BLaER1 (cell line): ENCODE results near the gene CXXC1.
"Not testable (repeated sequence)": the region's sequence is repeated elsewhere in the genome, so short reads cannot be mapped to it uniquely, and the experiment has no call there.

ENCODE experiments used
- H3K27ac ChIP-seq: shearing (Covaris generic); formaldehyde crosslinking; 2 replicates; pipeline ENCODE4 v1.8.1; 2022
- H3K27me3 ChIP-seq: shearing (Covaris generic); formaldehyde crosslinking; 2 replicates; pipeline ENCODE4 v1.8.1; 2022
- H3K36me3 ChIP-seq: shearing (Covaris generic); formaldehyde crosslinking; 2 replicates; pipeline ENCODE4 v1.8.1; 2022
- H3K4me1 ChIP-seq: shearing (Covaris generic); formaldehyde crosslinking; 2 replicates; pipeline ENCODE4 v1.8.1; 2022
- H3K4me2 ChIP-seq: shearing (Covaris generic); formaldehyde crosslinking; 2 replicates; pipeline ENCODE4 v1.8.1; 2022
- H3K4me3 ChIP-seq: shearing (Covaris generic); formaldehyde crosslinking; 2 replicates; pipeline ENCODE4 v1.8.1; 2022
- H3K9ac ChIP-seq: shearing (Covaris generic); formaldehyde crosslinking; 2 replicates; pipeline ENCODE4 v1.8.1; 2022
- H3K9me3 ChIP-seq: shearing (Covaris generic); formaldehyde crosslinking; 2 replicates; pipeline ENCODE4 v1.8.1; 2022
- H4K20me1 ChIP-seq: shearing (Covaris generic); formaldehyde crosslinking; 2 replicates; pipeline ENCODE4 v1.8.1; 2022
- Cebpa-rat ChIP-seq: shearing (Covaris generic); IDR thresholded peaks from 2 replicates; pipeline ENCODE4 v1.8.1; 2022

The CXXC1 gene

GRCh38 chr18:50250935-50251334, 36.6 kb downstream of the CXXC1 start:
- H4K20me1 ChIP-seq, result no peaks in the 10 kb centered on the region
- no peak overlapping the region for H3K27ac ChIP-seq
- H3K4me1 ChIP-seq, result no peaks in the 10 kb centered on the region
- H3K9ac ChIP-seq, result no peak overlapping the region
- H3K4me2 ChIP-seq, result no peak overlapping the region
- H3K36me3 ChIP-seq, result no peaks in the 10 kb centered on the region
- H3K4me3 ChIP-seq, result no peak overlapping the region
- no peaks in the 10 kb centered on the region for H3K9me3 ChIP-seq
- TF ChIP-seq Cebpa-rat, result no peak
- H3K27me3 ChIP-seq, result no peaks in the 10 kb centered on the region

GRCh38 chr18:50249576-50249975, 37.9 kb downstream of the CXXC1 start:
- no peak overlapping the region for H3K4me2 ChIP-seq
- no peak overlapping the region for H3K27ac ChIP-seq
- no peaks in the 10 kb centered on the region for H3K36me3 ChIP-seq
- H3K9ac ChIP-seq, result no peak overlapping the region
- H3K9me3 ChIP-seq, result peaks cover 3% of the 10 kb centered on the region
- no peaks in the 10 kb centered on the region for H4K20me1 ChIP-seq
- H3K27me3 ChIP-seq, result no peaks in the 10 kb centered on the region
- H3K4me1 ChIP-seq, result no peaks in the 10 kb centered on the region
- H3K4me3 ChIP-seq, result no peak overlapping the region
- no peak for TF ChIP-seq Cebpa-rat

DNA sequence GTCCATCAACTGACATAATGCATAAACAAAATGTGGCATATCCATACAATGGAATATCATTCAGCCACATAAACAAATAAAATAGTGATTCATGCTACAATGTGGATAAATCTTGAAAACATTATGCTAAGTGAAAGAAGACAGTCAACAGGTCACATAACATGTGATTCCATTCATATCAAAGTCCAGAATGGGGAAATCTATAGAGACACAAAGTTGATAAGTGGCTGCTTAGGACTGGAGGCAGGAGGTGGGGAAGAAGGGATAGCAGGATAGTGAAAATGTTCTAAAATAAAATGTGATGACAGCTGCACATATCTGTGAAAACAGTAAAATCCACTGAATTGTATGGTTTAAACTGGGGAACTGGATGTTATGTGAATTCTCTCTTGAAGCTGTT, 39.9 kb downstream of the CXXC1 start:
- Histone ChIP-seq H3K27ac (no peak overlapping the region), H3K4me3 (no peak overlapping the region), H3K9ac (no peak overlapping the region), H3K9me3 (peaks cover 11% of the 10 kb centered on the region), H3K27me3 (no peaks in the 10 kb centered on the region), H4K20me1 (no peaks in the 10 kb centered on the region), H3K4me1 (no peaks in the 10 kb centered on the region), H3K4me2 (no peak overlapping the region), H3K36me3 (no peaks in the 10 kb centered on the region)
- no peak for TF ChIP-seq Cebpa-rat

- not testable (repeated sequence) for H3K36me3 ChIP-seq, H3K4me2 ChIP-seq, H4K20me1 ChIP-seq, H3K27ac ChIP-seq, H3K4me3 ChIP-seq, H3K4me1 ChIP-seq, H3K9ac ChIP-seq, H3K27me3 ChIP-seq
- peaks cover 33% of the 10 kb centered on the region for H3K9me3 ChIP-seq
Measured at GRCh38 chr18:50241768-50242167, 45.7 kb downstream of the CXXC1 start.

GRCh38 chr18:50240080-50240563, 47.4 kb downstream of the CXXC1 start:
- Histone ChIP-seq H3K9me3 (peaks cover 33% of the 10 kb centered on the region), H3K27ac (no peak overlapping the region), H3K27me3 (no peaks in the 10 kb centered on the region), H3K4me1 (no peaks in the 10 kb centered on the region), H3K36me3 (no peaks in the 10 kb centered on the region), H3K4me2 (no peak overlapping the region), H3K9ac (no peak overlapping the region), H4K20me1 (no peaks in the 10 kb centered on the region), H3K4me3 (no peak overlapping the region)
- TF ChIP-seq Cebpa-rat, result no peak

DNA sequence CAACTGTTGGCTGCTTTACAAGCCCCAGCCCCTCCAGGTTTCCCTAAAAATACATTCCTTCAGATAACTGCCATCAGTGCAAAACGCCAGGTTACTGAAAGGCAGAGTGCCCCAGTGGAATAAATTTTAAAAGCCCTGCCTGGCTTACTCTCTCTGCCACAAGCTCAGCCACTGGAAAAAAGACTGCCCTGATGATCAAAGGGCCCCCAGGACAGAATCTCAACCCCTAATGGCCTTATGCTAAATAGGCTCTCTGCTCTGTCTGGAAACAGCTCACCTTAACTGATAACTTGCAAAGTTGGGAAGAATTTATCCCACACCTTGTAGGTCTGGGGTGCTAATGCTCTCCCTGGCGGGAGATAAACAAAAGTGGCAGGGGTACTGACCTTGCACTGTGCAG, 55.1 kb downstream of the CXXC1 start:
- Histone ChIP-seq H3K4me1 (peaks cover 32% of the 10 kb centered on the region), H3K9ac (no peak overlapping the region), H3K4me3 (no peak overlapping the region), H4K20me1 (no peaks in the 10 kb centered on the region), H3K27ac (no peak overlapping the region), H3K36me3 (no peaks in the 10 kb centered on the region), H3K4me2 (peak overlapping the region; percentile 60), H3K9me3 (no peaks in the 10 kb centered on the region), H3K27me3 (no peaks in the 10 kb centered on the region)
- TF ChIP-seq Cebpa-rat, result no peak
